Cerebellar nuclear complex (tissue), 1 donor: ENCODE data around the gene C6orf120.
"Not testable (repeated sequence)": the region's sequence is repeated elsewhere in the genome, so short reads cannot be mapped to it uniquely, and the experiment has no call there.

Source experiments
- DNase-seq, 2 experiments: peaks; one replicate each; lab custom pipeline; 2025; lab: John Stamatoyannopoulos, UW

C6orf120 gene

DNA sequence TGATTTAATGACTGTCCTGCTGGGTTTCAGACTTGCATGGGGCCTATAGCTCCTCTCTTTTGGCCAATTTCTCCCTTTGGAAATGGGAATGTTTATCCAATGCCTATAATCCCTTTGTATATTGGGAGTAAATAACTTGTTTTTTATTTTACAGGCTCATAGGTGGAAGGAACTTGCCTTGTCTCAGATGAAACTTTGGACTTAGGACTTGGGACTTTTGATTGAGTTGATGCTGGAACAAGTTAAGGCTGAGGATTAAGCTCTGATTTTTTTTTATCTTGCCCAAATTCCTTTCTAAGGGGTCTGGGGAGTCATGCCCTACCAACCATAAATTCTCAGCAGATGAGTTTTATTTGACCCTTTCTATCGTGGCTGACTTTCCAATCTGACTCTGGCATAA lies 23.6 kb upstream of the C6orf120 start:
- no peak for DNase-seq

DNA sequence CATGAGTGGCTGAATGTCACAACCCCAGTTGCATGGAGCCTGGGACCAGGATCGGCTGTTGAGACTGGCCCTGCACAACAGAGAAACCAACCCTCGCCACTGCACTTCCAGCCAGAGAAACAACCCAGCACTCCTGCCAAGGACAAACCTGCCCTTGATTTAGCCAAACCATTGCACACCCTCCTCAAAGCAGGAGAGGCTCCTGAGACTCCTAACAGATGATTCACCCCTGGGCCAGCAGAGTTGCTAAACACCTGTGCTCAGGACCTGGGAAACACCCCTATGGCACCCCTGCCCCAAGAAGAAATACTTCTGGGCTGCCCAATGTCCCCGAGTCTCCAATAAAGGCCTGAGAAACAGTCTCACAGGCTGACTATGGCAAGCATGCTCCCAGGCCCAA lies 17.9 kb upstream of the C6orf120 start:
- no peak for DNase-seq

DNA sequence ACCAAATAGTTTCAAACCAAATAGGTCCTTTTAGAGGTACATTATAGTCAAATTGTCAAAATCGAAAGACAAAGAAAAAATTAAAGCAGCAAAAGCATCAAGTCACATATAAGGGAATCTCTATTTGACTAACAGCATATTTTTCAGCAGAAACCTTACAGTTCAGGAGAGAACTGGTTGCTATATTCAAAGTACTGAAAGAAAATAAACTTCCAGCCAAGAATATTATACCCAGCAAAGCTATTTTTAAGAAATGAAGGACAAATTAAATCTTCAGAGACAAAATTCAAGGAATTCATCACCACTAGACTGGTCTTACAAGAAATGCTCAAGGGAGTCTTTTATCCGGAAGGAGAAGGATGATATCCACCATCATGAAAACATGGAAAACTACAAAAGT lies 16.1 kb upstream of the C6orf120 start:
- DNase-seq = no peak

DNA sequence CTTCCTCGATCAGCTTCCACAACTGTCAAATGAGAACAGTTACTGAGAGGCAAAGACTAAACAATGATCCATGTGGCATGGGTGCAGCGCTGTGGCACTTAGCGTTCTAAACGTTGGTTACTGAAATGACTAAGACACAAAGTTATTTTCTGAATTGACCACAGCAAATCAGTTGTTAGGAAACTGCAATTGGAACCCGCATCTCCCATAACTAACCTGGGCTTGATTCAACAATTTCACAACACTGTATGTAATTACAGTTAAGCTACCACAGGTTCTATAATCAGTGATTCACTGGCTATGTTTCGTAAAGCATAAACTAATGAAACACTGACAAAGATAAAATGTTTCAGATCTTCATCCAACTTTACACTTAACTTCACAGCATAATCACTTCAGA lies 12.6 kb upstream of the C6orf120 start:
- DNase-seq = no peak

GRCh38 chr6:169691260-169691659 lies 10.7 kb upstream of the C6orf120 start:
- DNase-seq = no peak

DNA sequence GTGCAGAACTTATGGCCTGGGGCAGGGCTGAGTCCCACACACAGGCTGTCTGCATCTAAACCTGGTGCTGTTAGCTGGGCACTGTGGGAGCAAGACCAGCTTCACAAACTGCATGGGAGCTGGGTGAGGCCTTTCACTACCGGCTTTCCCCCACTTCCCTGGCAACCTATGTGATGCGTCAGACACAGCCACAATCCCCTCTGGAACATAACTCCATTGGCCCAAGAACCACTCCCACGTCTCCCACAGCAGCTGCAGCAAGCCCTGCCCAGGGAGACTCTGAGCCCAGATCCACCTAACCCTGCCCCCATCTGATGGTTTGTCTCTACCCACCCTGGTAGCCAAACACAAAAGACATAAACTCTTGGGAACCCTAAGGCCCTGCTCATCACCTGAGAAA lies 9.4 kb upstream of the C6orf120 start:
- no peak for DNase-seq

- no peak for DNase-seq
These were observed 6.8 kb upstream of the C6orf120 start for GRCh38 chr6:169695131-169695530.

GRCh38 chr6:169697115-169697514 lies 4.8 kb upstream of the C6orf120 start:
- not testable (repeated sequence) for DNase-seq

DNA sequence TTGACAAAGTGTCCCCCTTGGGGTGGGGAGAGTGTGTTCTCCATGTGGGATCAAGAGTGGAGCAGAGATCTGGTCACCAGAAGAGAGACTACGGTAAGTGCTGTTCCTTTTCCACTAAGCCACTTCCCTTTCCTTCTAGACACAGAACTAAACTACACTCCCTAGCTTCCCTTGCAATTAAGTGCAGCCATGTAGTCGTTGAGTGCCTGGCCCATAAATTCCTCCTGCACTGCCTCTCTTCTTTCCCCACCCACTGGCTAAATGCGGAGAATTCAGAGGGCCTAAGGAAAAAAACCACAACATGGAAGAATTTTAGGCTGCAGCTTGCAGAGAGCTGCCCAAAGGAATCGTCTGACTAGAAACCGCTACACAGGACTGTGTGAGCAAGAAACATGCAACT lies 1.6 kb upstream of the C6orf120 start:
- no peak for DNase-seq

GRCh38 chr6:169701311-169701953 lies 494 bp upstream of the C6orf120 start:
- DNase-seq = no peak

DNA sequence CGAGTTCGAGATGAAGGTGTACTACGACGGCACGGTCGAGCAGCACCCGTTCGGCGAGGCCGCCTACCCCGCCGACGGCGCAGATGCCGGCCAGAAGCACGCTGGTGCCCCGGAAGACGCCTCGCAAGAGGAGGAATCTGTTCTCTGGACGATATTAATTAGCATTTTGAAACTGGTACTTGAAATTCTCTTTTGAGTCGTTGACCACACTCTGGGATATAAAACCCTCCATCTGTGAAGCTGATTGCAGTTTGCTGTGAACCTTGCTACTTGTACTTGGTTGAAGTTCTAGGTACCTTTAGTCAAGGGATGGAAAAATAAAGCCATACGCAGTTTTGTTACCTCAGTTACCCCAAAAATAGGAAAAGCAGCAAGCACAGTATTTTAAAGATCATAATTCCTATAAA lies 917 bp downstream of the C6orf120 start:
- DNase-seq = no peak

- no peak for DNase-seq
These were observed 5.8 kb downstream of the C6orf120 start for GRCh38 chr6:169707772-169708171.

- DNase-seq = no peak
These were observed 7.4 kb downstream of the C6orf120 start for GRCh38 chr6:169709293-169709692.

DNA sequence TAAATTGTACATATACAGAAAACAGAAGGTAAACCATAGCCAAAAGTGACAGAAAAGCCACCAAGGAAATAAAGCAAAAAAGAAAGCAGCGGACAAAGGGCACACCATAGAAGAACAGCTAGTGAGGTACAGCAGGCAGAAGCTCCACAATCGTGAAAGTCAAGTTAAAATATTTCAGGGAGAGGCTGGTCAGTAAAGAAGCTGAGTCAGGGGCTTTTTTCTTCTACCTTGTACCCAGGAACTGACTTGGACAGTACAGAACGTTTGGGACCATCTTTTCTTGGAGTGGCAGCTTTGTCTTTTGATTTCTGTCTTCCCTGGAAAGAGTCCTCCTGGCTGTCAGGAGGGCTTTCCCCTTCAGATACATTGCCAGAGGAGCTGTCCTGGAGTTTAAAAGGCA lies 8.1 kb downstream of the C6orf120 start:
- DNase-seq = no peak

DNA sequence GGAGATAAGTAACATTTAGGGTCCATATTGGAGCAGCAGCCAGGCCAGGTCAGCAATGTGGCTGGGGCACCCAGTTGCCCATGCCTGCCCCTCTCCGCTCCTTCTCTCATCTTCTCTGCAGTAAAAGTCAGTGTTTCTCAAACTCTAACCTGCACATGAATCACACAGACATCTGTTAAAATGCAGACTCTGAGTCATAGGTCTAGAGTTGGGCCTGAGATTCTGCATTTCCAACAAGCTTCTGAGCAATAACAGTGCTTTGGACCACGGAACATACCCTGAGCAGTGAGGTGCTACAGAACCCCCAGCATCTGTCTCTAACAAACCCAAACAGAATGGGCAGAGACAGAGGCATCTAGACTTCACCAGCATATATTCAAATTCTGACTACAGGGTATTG lies 12.3 kb downstream of the C6orf120 start:
- DNase-seq = no peak

GRCh38 chr6:169714595-169714994 lies 12.7 kb downstream of the C6orf120 start:
- no peak for DNase-seq

DNA sequence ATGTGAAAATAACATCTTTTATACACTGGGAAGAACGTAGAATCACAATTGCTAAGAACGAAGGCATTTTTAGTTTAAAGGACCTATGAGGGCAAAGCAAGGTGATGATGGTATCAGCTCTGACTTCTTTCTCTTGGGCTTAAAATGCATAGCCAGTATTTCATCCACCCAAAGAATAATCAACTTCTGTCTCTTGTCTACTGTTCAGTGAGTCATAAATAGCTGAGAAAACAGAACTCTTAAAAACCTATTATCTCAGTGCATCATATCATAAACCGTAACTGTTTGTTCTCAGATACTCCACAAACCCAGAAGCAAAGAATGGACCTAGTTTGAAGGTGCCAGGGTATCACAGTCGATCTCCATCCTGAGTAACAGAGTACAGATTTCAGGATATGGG lies 17.2 kb downstream of the C6orf120 start:
- DNase-seq = no peak

DNA sequence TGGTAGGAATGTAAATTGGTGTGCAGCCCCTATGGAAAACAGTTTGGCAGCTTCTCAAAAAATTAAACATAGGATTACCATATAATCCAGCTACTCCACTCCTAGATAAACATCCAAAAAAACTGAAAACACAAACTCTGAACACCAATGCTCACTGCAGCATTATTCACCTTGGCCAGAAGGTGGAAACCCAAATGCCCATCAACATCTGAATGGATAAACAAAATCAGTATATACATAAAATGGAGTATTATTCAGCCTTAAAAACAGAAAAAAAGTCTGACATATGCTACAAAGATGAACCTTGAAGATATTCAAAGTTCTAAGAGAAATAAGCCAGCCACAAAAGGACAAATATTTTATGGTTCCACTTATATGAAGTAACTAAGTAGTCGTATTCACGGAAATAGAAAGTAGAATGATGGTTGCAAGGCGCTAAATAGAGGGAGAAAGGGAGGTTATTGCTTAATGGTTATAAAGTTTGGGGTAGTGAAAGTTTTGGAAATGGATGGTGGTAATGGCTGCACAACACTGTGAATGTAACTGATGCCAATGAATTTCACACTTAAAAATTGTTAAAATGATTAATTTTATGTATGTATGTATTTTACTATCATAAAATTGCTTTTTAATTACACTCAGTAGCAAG lies 18.4 kb downstream of the C6orf120 start:
- no peak for DNase-seq

DNA sequence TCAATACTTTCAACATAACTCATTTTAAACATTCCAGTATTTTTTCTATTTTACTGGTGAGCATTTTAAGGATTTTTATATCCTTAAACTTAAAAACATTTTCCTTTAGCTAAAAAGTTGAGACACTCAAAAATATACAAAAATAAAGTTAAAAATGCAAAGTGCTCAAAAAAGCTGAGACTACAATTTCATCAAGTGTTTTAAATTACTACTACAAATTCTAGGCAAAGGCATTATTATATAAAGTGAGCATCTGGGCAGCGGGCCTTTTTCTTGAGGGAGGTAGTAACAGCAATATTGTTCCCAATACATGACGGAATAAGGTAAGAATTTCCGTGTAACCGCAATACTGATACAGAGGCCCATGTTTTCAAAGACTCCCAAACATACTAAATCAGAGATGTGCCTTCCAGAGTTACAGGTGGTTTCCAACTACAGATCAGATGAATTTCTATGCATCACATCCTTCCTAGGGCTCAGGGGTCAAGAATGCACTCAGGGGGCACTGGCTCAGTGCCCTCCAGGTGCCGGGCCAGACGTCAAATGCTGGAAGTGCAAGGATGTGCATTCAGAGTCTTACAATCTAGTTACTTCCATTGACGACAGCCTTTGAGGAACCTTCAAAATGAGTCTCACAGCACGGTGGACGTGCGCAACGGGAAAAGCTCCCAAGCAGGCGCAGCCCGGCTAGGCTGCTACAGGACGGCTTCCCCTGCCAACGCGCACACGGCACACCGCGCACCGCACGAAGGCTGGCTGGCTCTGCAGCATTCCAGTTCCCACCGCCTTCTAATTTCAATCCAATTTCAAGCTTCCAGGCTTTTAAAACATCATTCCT lies 20.7 kb downstream of the C6orf120 start:
- no peak for DNase-seq

DNA sequence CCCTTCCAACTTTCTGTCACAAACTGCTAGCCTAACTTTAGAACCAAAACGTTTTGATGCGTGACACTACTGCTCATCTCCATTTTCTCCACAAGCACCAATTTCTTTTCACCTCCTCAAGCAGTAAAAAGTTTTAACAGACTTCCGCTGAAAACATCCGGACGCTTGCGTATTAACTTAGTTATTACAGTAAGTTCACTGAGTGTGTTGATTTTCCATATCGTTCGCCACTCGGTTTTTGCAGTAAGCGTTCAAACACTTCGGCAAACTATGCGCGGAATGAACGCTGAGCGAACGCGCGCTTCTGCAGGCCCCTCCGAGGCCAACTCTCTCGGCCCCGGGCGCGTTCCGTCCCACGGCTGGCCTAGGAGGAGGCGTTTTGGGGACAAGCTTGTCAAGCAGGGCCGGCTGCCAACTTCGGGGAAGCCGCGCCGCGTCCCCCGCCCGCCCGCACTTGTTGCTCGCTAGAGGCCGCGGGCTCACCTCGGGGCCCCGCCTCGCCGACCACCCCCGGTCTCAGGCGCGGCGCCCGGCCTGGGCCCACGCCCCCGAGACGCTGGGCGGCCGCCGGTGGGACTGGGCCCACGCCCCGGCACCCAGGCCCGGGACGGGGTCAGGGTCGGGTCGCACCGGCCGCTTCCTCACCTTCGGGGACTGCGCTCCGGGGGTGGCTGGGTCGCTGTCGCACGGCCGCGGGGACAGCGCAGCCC lies 21.4 kb downstream of the C6orf120 start:
- no peak for DNase-seq

GRCh38 chr6:169723991-169724493 lies 22.1 kb downstream of the C6orf120 start:
- no peak for DNase-seq

- peak in 1 of 2 experiments; percentile 7 for DNase-seq
These were observed 22.7 kb downstream of the C6orf120 start, which contains the start of gene PHF10 for GRCh38 chr6:169724494-169725124. Gene PHF10 (minus strand): TSS chr6:169724500. CDS start chr6:169723931, 569 bp downstream.
